ENCODE results near the gene KCNMB4.

DNA sequence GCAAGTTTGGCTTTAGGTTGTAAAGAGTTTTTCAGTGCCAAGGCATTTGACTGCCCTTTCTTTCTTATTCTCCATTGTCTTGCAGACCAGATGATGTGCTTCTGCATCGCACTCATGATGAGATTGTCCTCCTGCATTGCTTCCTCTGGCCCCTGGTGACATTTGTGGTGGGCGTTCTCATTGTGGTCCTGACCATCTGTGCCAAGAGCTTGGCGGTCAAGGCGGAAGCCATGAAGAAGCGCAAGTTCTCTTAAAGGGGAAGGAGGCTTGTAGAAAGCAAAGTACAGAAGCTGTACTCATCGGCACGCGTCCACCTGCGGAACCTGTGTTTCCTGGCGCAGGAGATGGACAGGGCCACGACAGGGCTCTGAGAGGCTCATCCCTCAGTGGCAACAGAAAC is 64.3 kb downstream of the KCNMB4 start:
- TF ChIP-seq, protein P1, sequence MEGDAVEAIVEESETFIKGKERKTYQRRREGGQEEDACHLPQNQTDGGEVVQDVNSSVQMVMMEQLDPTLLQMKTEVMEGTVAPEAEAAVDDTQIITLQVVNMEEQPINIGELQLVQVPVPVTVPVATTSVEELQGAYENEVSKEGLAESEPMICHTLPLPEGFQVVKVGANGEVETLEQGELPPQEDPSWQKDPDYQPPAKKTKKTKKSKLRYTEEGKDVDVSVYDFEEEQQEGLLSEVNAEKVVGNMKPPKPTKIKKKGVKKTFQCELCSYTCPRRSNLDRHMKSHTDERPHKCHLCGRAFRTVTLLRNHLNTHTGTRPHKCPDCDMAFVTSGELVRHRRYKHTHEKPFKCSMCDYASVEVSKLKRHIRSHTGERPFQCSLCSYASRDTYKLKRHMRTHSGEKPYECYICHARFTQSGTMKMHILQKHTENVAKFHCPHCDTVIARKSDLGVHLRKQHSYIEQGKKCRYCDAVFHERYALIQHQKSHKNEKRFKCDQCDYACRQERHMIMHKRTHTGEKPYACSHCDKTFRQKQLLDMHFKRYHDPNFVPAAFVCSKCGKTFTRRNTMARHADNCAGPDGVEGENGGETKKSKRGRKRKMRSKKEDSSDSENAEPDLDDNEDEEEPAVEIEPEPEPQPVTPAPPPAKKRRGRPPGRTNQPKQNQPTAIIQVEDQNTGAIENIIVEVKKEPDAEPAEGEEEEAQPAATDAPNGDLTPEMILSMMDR (IDR thresholded peaks at IDR 0.05): no peak
- TF ChIP-seq EP300 (IDR thresholded peaks at IDR 0.05; ENCODE audit: low read depth): no peak

Measured in transverse colon (tissue), 3 donors.